GM19467 (cell line): ENCODE data around the gene MARCHF3.
"Not testable (repeated sequence)": the region's sequence is repeated elsewhere in the genome, so short reads cannot be mapped to it uniquely, and the experiment has no call there.

Source experiments
- ATAC-seq: cut with Tn5 transposase; IDR thresholded peaks from one replicate; pipeline ENCODE4 v1.9.1; 2021; ENCODE audit warnings: mild to moderate bottlenecking, moderate library complexity; ENCODE audit not compliant: unreplicated experiment

Gene MARCHF3

DNA sequence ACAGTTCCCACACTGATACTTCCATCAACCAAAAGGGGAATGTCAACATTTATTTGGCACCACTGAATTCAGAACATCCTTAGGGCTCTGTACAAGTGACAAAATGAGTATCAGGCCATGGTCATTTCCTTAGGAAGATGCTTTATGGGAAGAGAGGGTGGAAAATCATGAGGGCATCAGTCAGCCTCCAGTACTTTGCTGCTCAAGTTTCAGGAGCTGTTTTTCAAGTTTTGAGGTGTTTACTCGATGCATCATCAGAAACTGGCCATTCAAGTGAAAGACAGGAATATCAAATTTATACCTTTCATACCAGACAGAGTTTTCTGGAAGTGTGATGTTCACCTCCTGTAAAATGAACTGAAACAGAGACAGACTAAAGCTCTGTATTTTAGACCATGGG, 21.2 kb upstream of the MARCHF3 start:
- ATAC-seq: no peak

DNA sequence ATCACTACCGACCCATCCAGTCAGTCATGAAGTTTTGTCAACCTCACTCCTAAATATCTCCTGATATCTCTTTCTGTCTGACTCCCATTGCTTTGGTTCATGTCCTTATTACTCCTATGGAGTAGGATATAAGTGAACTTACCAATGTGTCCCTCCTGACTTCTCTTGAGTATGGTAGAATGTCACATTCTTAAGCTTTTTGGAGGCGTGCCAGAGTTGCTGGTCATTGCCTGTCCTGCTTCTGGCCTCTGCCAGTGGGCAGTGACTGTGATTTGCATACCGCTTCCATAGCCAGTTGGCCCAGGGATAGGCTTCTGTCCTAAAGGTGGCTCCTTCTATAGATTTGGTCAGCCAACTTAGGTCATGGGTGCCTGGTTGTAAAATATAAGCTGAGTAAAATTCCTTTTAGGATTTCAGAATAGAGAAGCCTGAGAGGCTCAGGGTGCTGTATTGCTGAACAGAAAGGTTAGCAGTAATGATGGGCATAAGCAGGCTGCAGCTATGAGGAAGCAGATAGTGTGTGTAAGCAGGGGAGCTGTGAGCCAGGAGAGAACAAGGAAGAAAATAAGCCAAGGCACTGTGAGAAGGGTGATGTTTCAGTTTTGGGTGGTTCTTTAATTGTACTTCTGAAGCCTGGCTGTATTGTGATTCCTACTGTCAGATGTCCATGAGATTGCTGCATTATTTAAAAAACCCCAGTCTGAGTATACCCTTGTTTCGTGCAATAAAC, 16.1 kb upstream of the MARCHF3 start:
- ATAC-seq: no peak

DNA sequence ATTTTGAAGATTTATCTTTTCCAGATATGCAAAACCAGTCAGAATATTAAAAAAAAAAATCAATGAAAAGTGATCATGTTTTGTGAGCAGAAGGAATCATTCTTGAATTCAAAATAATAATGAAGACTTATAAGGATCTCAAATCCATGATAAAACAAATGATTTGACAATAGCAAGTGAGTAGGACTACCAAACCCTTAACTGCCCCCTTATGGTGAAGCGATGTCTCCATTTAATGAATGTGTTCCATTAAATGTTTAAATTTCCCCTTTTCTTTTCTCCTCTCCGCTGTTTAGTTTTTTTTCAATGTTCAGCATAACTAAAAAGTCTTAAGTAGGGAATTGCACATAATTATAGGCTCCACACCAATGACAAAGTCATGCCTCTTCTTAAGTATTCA, 12.2 kb upstream of the MARCHF3 start:
- no peak for ATAC-seq

DNA sequence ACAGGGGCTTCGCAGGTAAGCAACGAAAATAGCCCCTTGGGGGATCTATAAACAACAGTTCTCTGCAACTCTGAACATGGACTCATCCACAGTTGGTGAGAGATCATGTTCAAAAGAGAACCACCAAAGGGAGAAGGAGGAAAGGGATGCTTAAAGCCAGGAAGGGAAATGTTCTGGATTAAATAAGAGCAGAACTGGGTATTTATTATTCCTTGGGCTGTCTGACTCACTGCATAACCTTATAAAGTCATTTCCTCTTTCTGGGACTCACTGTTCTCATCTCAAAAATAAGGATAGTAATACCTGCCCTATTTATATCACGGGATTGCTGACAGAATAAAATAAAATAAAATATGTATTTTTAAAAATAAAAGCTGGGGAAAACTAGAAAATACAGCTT, 11.2 kb upstream of the MARCHF3 start:
- no peak for ATAC-seq

DNA sequence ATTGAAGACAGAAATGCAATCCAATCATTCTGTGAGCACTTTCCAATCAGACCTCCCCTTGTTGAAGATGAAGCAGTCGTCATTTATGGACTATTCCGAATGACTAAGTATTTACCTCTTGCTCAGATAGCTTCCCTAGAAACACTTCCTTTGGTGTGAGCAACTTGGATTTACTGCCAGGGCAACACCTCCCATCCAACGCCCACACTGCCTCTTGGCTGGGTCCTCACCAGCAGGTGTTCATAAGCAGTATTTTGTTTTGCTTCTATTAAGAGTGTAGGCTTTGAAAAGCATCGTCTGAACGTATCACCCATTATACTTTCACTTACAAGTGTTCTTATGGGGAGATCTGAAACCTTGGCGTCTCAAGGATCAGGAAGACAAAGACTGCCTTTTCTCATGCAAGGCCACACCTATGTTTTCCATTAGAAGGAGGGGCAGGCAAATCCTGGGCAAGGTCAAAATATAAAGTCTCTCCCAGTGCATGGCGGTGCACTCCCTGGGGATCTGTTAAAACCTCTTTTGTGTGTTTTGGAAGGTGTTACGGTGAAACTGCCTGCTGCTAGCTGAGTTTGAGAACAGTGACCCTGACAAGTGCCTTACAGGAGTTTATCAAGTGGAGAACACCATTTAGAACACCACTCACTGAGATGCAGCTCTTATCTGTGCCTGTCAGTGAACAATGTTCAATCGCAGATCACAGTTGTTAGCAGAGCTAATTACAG, 10.6 kb upstream of the MARCHF3 start:
- no peak for ATAC-seq

DNA sequence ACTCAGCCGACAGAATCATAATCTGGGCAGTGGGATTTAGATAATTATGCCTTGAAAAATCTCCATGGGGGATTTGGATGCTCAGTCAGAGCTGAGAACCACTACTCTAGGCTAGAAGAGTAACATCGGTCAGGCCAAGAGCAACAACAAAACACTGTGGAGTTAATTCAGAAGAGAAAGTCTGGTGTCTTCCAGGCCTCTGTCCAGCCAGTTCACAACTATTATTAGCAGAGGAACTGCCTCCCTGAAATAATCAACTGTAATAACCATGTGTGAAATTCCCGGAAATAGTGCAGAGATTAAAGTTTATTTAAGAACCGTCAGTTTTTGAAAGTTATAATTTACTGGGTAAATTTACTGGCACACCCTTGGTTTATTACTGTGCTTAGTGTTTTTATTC, 8.2 kb upstream of the MARCHF3 start:
- no peak for ATAC-seq

DNA sequence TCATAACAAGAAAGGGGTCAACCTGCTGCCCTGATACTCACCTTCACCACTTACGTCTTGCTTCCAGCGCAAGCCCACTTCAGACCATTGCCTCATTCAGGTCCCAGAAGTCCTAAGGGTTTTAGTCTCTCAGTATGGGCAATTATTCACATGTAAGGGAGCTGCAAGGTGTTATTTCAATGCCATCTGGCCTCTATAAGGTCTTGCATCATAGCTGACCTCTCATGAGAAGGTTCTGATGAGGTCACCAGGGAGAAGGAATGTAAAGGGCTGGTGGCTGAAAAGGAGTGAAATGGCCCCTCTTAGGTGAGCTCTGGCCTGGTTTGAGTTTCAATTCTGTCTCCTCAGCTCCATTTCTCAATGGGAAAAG, 1.5 kb upstream of the MARCHF3 start:
- no peak for ATAC-seq

DNA sequence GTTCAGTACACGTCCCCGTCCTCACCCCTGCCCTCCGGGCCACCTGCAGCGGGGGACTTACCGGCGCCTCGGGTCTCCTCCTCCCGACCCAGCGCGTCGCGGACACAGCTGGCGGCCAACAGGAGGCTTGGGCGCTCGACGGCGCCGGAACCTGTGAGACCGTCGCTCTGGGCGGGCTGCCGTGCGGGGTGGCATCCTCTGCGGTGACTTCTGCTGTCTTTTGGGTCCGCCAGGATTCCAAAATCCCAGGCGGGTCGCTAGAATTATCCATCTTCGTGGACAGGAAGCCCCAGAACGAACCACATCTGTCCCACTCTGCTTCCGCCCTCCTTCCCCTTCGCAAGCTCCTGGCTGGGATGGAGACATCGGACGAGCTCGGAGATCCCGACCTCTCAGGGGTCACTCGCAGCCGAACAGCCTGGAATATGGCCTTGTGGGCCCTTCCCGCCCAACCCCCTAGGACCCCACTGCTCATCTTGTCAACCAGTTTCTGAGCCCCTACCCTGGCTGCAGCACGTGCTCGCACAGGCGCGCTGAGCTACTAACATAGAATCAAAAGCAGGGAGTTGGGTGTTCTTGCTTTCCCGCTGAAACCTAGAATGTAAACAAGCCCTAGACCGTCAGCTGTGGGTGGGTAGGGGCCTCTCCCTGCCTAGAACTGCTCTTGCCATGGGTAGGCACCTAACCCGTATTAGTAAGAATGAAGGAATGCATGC, 947 bp upstream of the MARCHF3 start:
- no peak for ATAC-seq

DNA sequence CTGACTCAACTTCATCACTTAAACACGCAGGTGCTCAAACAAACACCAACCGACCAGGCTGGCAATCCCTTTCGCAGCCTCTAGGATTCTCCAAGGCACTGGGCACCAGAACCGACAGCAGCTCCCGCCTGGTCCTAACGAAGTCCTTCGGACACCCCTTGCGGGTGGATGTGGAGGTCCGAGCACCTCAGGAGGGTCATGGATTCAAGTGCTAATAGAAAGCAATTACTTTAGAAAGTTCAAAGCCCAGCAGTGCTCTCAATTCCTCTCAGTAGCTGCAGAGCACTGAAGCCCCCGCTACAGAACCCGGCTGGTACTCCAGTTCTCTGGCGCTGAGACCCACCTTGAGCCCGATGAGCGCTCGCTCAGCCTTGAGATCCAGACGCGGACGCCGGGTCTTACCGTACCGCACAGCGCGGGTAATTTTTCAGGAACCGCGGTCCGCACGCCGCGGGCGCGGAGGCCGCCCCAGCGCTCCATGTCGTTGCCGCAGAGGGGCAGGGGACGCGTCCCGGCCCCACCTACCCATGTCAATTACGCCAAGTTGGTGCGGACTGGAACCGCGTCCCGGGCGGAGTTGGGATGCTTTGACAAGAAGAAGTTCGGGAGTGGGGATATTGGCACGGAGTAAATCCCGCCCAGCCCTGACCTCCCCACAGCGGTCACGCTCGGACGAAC, 638 bp downstream of the MARCHF3 start:
- peak; percentile 24 for ATAC-seq

DNA sequence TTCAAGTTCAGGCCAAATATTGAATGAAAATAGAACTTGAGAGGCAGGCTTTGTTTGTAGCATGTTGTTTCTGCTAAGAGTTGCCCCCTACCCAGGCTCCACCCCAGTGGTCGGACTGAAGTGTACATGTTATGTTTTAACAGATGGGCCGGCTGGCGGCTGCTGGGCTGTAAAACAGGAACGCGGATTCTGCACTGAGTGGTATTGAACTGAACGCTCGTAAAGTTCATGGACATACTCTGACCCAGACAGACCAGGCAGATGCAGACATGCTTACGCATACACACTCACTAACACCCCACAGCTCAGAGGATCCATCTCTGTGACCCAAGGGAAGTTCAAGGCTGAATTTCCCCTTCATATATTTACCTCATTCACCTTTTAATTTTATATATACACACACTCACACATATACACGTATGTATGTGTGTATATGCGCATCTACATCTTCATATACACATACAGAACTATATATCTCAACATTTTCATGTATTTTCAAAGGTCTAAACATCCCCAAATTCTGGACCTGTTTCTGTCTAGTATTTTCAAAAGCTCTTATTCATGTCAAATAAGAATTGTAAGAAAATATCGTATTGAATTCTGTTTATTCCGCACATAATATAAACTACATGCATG, 1.4 kb downstream of the MARCHF3 start:
- ATAC-seq: no peak

DNA sequence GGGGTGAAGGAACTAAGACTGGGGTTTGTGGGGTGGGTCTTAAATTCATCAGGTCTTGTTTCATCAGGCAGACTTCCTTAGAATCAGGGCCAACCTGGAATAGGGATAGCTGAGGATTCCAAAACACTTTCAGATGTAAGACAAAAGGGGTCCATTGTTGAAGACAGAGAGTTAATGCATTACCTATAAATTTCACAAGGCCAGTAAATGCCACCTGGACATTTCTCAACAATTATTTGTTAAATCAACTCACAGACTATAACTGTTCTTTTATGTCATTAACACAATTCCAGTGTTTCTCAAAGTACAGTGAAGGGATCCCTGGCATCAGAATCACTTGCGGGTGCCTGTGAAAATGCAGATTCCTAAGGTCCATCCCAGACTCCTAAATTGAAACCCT, 2.8 kb downstream of the MARCHF3 start:
- no peak for ATAC-seq

DNA sequence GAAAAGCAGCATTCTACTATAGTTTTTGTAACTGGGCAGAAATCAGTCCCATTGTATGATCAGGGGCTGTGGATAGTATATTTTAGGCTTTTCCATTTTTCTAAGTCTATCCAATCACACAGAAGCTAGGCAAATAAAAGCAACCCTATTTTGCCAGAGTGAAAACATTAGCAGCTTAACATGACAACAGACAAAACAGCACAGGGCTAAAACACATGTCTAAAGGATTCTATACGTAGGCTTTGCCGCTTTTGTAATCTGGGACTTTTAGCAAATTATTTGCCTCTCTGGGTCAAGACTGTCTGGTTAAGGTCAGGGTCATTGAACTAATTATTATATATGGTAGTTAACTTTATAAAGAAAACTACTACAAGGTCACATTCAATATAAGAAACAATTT, 4.2 kb downstream of the MARCHF3 start:
- no peak for ATAC-seq

DNA sequence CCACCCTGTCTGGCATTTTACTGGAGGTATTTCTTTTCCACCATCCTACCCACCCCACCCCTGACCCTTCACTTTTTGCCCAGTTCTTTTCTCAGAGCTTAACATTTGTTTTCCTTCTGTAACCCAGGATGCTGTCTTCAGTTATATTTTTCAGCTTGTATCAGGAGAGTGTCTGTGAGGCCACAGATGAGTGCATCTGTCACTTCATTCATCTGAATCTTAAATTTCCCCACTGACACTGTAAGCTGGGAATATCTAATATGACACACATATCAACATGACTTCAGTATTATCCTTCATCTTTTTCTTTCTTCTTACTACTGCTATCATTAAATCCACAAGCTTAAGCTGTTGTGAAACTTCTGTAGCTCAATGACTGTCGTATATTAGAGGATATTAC, 4.9 kb downstream of the MARCHF3 start:
- ATAC-seq: no peak

DNA sequence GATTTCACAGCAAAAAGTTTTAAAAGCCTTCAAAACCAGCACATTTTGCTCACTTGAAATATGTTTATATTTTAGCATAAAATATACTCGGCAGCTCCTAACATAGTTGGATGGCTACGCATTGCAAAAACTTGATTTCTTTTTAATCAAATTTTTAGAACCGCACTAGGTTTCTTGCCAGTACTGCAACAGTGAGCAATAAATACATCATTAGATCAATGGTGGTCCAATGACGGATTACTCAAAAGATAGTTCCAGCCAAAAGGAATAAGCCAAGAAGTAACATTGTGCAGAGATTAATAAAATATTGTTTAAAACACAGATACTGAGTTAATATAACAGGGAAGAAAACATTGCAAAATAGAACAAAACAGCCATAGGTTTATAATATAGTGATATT, 5.5 kb downstream of the MARCHF3 start:
- no peak for ATAC-seq

DNA sequence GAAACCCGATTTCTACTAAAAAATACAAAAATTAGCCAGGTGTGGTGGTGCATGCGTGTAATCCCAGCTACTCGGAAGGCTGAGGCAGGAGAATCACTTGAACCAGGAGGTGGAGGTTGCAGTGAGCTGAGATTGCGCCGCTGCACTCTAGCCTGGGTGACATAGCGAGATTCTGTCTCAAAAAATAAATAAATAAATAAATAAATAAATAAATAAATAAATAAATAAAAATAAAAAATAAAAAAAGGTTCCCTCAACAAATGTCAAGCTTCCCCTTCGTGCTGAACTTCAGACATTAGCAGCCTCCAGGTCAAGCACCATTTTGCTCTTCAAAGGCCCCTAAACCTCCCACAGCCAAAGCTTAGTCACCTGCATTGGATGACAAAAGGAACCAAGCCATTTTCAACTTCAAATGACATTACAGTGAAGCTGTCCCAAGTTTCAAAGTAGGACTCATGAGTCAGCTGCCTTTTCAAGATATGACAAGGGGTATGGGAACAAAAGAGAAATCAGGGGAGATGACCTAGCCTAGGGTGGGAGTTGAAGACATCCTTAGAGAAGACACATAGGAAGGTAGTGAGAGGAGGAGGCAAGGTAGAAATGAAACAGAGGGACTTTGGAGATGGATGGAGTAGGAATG, 6.7 kb downstream of the MARCHF3 start:
- not testable (repeated sequence) for ATAC-seq

DNA sequence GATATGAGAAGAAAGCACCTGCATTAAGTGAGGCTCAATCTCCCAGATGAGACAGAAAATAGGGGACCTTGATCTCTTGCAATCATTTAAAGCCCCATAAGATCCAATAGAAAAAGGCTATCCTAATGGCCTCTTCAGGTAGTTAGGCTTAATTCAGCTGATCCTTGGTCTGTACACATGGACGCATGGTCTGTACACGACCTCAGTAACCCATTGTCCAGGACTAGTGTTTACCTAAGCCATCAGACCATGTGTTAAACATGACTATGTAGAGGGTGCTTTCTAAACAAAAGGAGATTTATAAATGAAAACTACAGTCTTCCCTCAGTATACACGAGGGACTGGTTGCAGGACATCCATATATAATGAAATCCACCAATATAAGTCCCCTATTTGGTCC, 7.5 kb downstream of the MARCHF3 start:
- no peak for ATAC-seq

DNA sequence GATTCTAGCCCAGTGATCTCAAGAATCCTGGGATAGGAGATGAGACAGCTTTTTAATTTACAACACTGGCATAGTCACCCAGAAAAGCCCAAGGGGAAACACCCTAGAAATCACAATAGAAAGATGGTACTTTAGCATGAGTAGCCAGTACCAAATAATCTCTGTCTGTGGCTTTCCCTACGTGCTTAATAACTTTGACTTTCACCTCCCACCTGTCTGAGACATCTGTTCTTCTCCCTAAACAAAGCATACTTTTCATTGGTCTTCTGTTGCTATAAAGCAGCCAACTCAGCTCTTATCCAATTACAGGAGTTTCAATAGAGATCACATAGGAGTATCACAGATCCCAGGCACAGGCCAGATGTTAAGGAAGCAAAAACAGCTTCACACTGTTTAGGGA, 10.4 kb downstream of the MARCHF3 start:
- ATAC-seq: no peak

DNA sequence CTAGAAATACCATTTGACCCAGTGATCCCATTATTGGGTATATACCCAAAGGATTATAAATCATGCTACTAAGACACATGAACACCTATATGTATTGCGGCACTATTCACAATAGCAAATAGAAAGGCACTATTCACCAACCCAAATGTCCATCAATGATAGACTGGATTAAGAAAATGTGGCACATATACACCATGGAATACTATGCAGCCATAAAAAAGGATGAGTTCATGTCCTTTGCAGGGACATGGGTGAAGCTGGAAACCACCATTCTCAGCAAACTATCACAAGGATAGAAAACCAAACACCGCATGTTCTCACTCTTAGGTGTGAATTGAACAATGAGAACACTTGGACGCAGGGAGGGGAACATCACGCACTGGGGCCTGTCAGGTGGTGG, 13.6 kb downstream of the MARCHF3 start:
- ATAC-seq: not testable (repeated sequence)

DNA sequence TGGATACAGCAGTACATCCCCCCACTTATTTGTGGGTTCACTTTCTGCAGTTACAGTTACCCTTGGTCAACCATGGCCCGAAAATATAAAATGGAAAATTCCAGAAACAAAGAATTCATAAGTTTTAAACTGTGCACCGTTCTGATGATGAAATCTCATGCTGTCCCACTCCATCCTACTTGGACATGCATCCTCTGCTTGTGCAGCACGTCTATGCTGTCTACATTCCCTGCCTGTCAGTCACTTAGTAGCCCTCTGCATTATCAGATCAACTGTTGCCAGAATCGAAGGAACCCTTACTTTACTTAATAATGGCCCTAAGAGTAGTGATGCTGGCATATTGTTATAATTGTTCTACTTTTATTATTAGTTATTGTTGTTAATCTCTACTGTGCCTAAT, 14.6 kb downstream of the MARCHF3 start:
- ATAC-seq: no peak

DNA sequence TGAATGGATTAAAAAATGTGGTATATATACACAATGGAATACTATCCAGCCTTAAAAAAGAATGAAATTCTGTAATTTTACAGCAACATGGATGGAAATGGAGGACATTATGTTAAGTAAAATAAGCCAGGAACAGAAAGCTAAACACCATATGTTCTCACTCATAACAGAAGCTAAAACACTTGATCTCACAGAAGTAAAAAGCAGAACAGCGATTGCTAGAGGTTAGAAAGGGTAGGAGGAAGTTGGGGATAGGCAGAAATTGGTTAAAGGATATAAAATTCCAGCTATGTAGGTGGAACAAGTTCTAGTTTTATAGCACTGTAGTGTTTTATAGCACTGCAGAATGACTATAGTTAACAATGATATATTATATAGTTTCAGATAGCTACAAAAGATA, 15.8 kb downstream of the MARCHF3 start:
- ATAC-seq: no peak

DNA sequence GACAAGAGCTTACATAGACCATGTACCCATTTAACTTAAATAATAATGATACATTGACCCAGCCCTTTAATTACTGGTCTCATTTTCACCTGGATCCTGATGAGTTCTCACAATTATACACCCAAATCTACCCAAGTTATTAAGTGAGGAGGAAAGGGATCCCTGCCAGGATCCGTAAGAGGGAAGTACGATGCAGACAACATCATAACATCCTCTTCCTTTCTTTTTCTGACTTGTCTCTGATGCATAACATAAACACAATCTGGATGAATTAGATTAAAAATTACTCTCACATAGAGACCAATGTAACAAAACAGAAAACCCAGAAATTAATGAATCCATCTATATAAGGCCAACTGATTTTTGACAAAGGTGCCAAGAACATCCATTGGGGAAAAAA, 17.0 kb downstream of the MARCHF3 start:
- no peak for ATAC-seq
